ENCODE results near the gene RNASEH2C.
"Not testable (repeated sequence)": the region's sequence is repeated elsewhere in the genome, so short reads cannot be mapped to it uniquely, and the experiment has no call there.

The RNASEH2C gene

DNA sequence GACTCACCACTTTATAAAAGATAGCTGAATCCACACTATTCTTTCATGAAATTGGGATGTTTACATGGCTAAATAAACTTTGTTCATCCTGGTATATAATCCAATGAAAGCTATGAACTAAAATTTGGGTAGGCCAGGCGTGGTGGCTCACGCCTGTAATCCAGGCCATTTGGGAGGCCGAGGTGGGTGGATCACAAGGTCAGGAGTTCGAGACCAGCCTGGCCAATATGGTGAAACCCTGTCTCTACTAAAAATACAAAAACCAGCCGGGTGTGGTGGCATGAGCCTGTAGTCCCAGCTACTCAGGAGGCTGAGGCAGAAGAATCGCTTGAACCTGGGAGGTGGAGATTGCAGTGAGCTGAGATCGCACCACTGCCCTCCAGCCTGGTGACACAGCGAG lies 28.8 kb downstream of the RNASEH2C start:
- DNase-seq (ENCODE audit: low read depth in 4 of 4, low spot score in 1 of 4): not testable (repeated sequence)

DNA sequence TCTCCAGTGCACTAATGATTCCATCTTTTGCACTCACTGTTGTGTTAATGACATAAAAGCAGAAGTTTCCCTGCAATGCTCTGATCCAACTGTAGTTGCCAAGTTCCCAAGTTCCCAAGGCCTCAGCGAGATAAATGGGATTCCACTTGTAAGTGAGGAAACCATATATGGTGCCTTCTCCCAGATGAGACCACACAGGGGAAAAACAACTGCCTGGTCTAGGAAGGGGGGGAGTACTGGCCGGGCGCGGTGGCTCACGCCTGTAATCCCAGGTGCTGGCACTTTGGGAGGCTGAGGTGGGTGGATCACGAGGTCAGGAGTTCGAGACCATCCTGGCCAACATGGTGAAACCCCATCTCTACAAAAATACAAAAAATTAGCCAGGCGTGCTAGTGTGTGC lies 34.6 kb downstream of the RNASEH2C start:
- no peak for DNase-seq (ENCODE audit: low read depth in 4 of 4, low spot score in 1 of 4)

DNA sequence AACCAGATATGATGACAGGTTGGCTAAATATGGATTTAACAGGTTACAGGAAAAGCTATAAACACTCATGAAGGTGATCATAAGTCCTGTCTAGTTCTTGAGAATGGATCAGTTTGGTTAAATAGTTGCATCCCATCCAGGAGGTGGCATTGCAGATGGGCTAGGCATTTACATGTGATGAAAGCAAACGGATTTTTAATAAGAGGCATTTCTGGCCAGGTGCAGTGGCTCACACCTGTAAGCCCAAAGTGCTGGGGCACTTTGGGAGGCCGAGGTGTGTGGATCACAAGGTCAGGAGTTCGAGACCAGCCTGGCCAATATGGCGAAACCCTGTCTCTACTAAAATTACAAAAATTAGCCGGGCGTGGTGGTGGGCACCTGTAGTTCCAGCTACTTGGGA lies 37.1 kb downstream of the RNASEH2C start:
- not testable (repeated sequence) for DNase-seq (ENCODE audit: low read depth in 4 of 4, low spot score in 1 of 4)

DNA sequence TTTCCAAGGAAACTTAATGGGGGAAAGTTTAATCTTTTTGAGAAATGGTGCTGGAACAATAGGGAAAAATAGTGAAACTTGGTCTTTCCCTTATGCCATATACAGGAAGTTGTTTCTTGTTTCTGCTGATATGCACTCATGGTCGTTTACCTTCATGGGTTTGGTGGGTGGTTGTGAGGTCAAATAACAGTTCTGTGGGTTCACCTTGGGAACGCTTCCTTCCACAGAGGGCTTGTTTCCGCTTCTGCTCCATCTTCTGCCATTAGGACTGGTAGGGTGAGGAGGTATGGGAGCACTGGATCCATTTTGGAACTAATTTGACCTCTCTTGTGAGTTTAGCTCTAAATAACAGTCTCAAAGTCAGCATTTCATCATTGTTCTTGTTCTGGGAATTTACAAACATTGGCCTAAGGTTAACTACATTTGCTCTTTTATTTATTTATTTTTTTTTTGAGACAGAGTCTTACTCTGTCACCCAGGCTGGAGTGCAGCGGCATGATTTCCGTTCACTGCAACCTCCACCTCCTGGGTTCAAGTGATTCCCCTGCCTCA lies 40.3 kb downstream of the RNASEH2C start:
- no peak for DNase-seq (ENCODE audit: low read depth in 4 of 4, low spot score in 1 of 4)

DNA sequence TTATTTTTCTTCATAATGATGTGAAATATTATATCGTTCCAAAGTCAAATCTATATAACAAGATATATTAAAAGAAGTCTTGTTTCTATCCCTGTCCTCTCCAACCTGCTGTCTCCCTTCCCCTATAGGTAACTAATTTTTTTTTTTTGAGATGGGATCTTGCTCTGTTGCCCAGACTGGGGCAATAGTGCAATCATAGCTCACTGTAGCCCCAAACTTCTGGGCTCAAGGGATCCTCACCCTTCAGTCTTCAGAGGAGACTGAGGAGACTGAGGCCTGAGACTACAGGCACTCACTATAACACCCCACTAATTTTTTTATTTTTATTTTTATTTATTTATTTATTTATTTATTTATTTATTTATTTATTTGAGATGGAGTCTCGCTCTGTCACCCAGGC lies 47.6 kb downstream of the RNASEH2C start:
- no peak for DNase-seq (ENCODE audit: low read depth in 4 of 4, low spot score in 1 of 4)

DNA sequence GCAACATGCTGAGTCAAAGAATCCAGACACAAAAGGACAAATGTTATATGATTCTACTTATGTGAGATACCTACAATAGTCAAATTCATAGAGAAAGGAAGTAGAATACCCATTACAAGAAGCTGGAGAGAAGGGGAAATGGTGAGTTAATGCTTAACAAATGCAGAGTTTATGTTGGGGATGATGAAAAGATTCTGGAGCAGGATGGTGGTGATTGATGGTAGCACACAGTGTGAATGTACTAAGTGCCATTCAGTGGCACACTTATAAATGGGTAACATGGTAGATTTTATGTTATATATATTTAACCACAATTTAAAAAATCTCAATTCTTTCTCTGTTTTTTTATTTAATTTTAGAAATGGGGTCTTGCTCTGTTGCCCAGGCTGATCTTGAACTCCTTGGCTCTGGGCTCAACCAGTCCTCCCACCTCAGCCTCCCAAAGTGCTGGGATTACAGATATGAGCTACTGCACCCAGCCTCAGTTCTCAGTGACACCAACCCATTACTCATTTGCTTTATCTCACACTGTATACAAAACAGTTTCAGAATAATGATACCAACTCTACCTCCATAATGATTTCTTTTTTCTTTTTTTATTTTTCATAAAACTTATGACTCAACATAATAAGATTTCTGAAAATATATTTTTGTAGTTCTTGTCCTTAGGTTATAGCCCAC lies 48.3 kb downstream of the RNASEH2C start:
- DNase-seq (ENCODE audit: low read depth in 4 of 4, low spot score in 1 of 4): no peak

Data from stimulated activated CD4-positive, alpha-beta T cell treated with anti-CD3 and anti-CD28 coated beads, Interleukin-1b, Interleukin-23, amount 100 ng/mL, for 24 hours (primary cell).